Astrocyte (in vitro differentiated cells and primary cell): ENCODE measurements around the gene CCAR1.

ENCODE experiments used
- EZH2 ChIP-seq: IDR thresholded peaks from 2 replicates; pipeline ENCODE4 v1.6.1; 2012; ENCODE audit warnings: mild to moderate bottlenecking, low read length, inconsistent platforms; ENCODE audit not compliant: insufficient read depth
- TF ChIP-seq, protein P1 (sequence below): IDR thresholded peaks from 2 replicates; pipeline ENCODE4 v1.5.1; 2011; ENCODE audit warnings: low read depth, mild to moderate bottlenecking, inconsistent platforms, low read length, moderate library complexity; ENCODE audit not compliant: insufficient read depth

DNA sequence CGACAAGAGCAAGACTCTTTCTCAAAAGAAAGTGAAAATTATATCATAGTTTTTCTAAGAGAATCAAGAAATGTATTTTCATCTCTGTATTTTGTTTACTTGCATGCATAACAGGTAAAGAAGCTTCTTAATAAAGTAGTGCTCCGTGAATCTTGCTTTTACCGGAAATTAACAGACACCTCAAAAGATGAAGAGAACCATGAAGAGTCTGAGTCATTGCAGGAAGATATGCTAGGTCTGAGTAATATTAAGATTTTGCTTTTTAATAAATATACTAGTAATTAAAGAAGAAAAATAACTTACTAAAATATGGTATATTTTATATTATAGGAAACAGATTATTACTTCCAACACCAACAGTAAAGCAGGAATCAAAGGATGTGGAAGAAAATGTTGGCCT is 66.8 kb downstream of the CCAR1 start:
- TF ChIP-seq EZH2: no peak
- TF ChIP-seq, protein P1, sequence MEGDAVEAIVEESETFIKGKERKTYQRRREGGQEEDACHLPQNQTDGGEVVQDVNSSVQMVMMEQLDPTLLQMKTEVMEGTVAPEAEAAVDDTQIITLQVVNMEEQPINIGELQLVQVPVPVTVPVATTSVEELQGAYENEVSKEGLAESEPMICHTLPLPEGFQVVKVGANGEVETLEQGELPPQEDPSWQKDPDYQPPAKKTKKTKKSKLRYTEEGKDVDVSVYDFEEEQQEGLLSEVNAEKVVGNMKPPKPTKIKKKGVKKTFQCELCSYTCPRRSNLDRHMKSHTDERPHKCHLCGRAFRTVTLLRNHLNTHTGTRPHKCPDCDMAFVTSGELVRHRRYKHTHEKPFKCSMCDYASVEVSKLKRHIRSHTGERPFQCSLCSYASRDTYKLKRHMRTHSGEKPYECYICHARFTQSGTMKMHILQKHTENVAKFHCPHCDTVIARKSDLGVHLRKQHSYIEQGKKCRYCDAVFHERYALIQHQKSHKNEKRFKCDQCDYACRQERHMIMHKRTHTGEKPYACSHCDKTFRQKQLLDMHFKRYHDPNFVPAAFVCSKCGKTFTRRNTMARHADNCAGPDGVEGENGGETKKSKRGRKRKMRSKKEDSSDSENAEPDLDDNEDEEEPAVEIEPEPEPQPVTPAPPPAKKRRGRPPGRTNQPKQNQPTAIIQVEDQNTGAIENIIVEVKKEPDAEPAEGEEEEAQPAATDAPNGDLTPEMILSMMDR: no peak
